Measurements from ENCODE around the gene UBE2R2. TPM values are rescaled to one million over a fixed set of nuclear protein-coding genes. Genes with fewer than 3 reads are reported as not detected.

Gene UBE2R2
- total RNA-seq, 1 donor from 2014 or later: 44.4 TPM

GRCh38 chr9:33913541-33913940 is 96.6 kb downstream of the UBE2R2 start:
- DNase-seq: no peak
- no peak for ATAC-seq (ENCODE audit: poor library complexity)
- intact Hi-C loops (cut with DNase I): no loop called here

GRCh38 chr9:33914887-33915628 is 98.1 kb downstream of the UBE2R2 start:
- DNase-seq (no peak), ATAC-seq (ENCODE audit: poor library complexity) (no peak)
- intact Hi-C loops (cut with DNase I): no loop called here

GRCh38 chr9:33917036-33917435 is 100.1 kb downstream of the UBE2R2 start:
- intact Hi-C loops (cut with DNase I): no loop called here
- ATAC-seq (ENCODE audit: poor library complexity) (no peak), DNase-seq (no peak)

- no peak for DNase-seq
- ATAC-seq (ENCODE audit: poor library complexity): peak; percentile 51
- intact Hi-C loops (cut with DNase I): no loop called here
These were observed 102.4 kb downstream of the UBE2R2 start for GRCh38 chr9:33919276-33919897.

- ATAC-seq (ENCODE audit: poor library complexity): no peak
- intact Hi-C loops (cut with DNase I): no loop called here
- no peak for DNase-seq
These were observed 105.3 kb downstream of the UBE2R2 start for GRCh38 chr9:33921967-33922895.

GRCh38 chr9:33923079-33923478 is 106.1 kb downstream of the UBE2R2 start:
- ATAC-seq (ENCODE audit: poor library complexity) (no peak), DNase-seq (no peak)
- intact Hi-C loops (cut with DNase I): no loop called here

- intact Hi-C loops (cut with DNase I): no loop called here
- peak; percentile 18 for ATAC-seq (ENCODE audit: poor library complexity)
- no peak for DNase-seq
These were observed 107.2 kb downstream of the UBE2R2 start for GRCh38 chr9:33923998-33924701.

- intact Hi-C loops (cut with DNase I): no loop called here
- DNase-seq (no peak), ATAC-seq (ENCODE audit: poor library complexity) (peak; percentile 76)
These were observed 108.2 kb downstream of the UBE2R2 start for GRCh38 chr9:33924978-33925797.

- DNase-seq: no peak
- intact Hi-C loops (cut with DNase I): no loop called here
- ATAC-seq (ENCODE audit: poor library complexity): no peak
These were observed 110.0 kb downstream of the UBE2R2 start for GRCh38 chr9:33926746-33927485.

- ATAC-seq (ENCODE audit: poor library complexity): no peak
- intact Hi-C loops (cut with DNase I): no loop called here
- no peak for DNase-seq
These were observed 110.7 kb downstream of the UBE2R2 start for GRCh38 chr9:33927694-33928093.

GRCh38 chr9:33931326-33931725 is 114.4 kb downstream of the UBE2R2 start:
- intact Hi-C loops (cut with DNase I): no loop called here
- DNase-seq: no peak
- ATAC-seq (ENCODE audit: poor library complexity): peak; percentile 47

GRCh38 chr9:33932078-33932807 is 115.3 kb downstream of the UBE2R2 start:
- peak; percentile 21 for ATAC-seq (ENCODE audit: poor library complexity)

GRCh38 chr9:33934188-33934878 is 117.4 kb downstream of the UBE2R2 start:
- DNase-seq: no peak
- ATAC-seq (ENCODE audit: poor library complexity): no peak
- intact Hi-C loops (cut with DNase I): no loop called here

More at GRCh38 chr9:33932078-33932807, 115.3 kb downstream of the UBE2R2 start:
- intact Hi-C loops (cut with DNase I): no loop called here
- DNase-seq: no peak

GRCh38 chr9:33939924-33940874 is 123.2 kb downstream of the UBE2R2 start:
- DNase-seq (no peak), ATAC-seq (ENCODE audit: poor library complexity) (no peak)
- intact Hi-C loops (cut with DNase I): no loop called here

GRCh38 chr9:33942471-33943083 is 125.6 kb downstream of the UBE2R2 start:
- intact Hi-C loops (cut with DNase I): no loop called here
- DNase-seq (no peak), ATAC-seq (ENCODE audit: poor library complexity) (no peak)
